Prostate gland (tissue), 2 donors: ENCODE data around the gene ZNF683.

Source experiments
- POLR2AphosphoS5 ChIP-seq: sonication (generic); formaldehyde crosslinking; IDR thresholded peaks from one replicate; pipeline ENCODE4 v1.6.1; 2017; ENCODE audit warnings: antibody characterized with exemption
- TF ChIP-seq, protein P1 (sequence below), 4 experiments: fragments of 200-600 bp in 2 of 4; fragments of 450-650 bp in 2 of 4; sonication (generic) in 2 of 4; IDR thresholded peaks; 1 replicate in 3 of 4; 2 replicates in 1 of 4; pipeline ENCODE4 v1.5.1; 2016 to 2019; ENCODE audit warnings: antibody characterized with exemption in 4 of 4, mild to moderate bottlenecking in 2 of 4, moderate library complexity in 2 of 4

DNA sequence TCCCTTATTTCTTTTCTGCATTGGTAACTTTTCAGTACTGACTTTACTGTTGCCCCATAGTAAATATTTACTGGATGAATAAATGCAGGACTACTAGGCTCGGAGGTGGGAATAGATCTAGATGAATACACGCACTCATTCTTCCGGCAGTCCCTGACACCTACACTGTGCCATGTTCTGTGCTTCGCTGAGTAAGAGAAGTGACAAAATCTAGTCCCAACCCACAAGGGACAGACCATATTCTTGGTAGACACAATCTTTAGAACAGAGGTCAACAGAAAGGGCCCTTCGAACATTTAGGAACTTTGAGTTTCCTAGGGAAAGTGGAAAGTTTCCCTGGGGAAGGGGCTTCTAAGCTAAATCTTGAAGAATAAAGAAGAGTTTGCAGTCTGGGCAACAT, 58.0 kb downstream of the ZNF683 start:
- TF ChIP-seq, protein P1, sequence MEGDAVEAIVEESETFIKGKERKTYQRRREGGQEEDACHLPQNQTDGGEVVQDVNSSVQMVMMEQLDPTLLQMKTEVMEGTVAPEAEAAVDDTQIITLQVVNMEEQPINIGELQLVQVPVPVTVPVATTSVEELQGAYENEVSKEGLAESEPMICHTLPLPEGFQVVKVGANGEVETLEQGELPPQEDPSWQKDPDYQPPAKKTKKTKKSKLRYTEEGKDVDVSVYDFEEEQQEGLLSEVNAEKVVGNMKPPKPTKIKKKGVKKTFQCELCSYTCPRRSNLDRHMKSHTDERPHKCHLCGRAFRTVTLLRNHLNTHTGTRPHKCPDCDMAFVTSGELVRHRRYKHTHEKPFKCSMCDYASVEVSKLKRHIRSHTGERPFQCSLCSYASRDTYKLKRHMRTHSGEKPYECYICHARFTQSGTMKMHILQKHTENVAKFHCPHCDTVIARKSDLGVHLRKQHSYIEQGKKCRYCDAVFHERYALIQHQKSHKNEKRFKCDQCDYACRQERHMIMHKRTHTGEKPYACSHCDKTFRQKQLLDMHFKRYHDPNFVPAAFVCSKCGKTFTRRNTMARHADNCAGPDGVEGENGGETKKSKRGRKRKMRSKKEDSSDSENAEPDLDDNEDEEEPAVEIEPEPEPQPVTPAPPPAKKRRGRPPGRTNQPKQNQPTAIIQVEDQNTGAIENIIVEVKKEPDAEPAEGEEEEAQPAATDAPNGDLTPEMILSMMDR (IDR thresholded peaks at IDR 0.05): no peak
- TF ChIP-seq POLR2AphosphoS5: no peak
